ENCODE results near the gene RELCH.

The RELCH gene

DNA sequence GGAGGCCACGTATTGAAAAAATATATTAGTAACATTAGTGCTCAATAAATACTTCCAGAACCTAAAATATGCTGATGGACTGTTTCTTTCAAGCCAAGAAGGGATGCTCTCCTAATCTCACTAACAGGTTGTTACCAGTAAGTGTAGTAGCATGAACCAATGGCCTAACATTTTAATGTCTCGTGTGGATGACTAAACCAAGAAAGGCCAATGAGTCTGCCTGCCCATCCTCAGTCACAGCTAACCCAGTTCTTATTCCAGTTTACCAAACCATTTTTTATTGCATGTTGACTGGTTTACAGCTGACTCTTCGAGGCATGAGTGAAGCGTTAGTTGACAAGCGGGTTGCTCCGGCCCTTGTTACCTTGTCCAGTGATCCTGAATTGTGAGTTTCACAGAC is 93.0 kb downstream of the RELCH start:
- TF ChIP-seq FOXP2 (optimal IDR thresholded peaks at IDR 0.05; ENCODE audit: borderline replicate concordance, extremely low read depth, extremely low read length, insufficient read depth) (no peak), POLR2AphosphoS5 (IDR thresholded peaks at IDR 0.05; ENCODE audit: low read depth, low read length) (no peak), TAF1 (IDR thresholded peaks at IDR 0.05; ENCODE audit: borderline replicate concordance, insufficient read depth, low read length) (no peak), REST (IDR thresholded peaks at IDR 0.05; ENCODE audit: insufficient read depth in 1 of 2, low read depth in 2 of 2, low read length in 2 of 2) (no peak), SIN3A (IDR thresholded peaks at IDR 0.05; ENCODE audit: borderline replicate concordance, insufficient read depth, low read length) (no peak)

DNA sequence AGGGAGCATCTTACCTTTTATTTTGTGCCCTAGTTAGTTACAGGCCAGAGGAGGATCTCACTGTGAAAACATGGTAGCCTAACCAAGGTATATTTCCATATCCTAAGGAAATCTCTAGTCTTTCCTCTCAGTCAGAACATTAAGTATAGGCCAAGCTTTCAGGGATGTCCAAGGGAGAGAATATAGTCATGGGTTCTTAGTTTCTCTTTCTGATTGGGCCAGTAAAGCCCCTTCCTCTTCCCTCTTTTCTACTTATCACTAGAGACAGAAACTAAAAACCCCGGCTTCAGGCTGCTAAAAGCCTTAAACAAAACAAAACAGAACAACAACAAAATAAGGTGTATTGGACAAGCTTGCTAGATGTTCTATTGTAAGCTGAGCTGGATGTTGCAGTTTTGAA is 93.7 kb downstream of the RELCH start:
- TF ChIP-seq SIN3A (IDR thresholded peaks at IDR 0.05; ENCODE audit: borderline replicate concordance, insufficient read depth, low read length) (no peak), REST (IDR thresholded peaks at IDR 0.05; ENCODE audit: insufficient read depth in 1 of 2, low read depth in 2 of 2, low read length in 2 of 2) (no peak), TAF1 (IDR thresholded peaks at IDR 0.05; ENCODE audit: borderline replicate concordance, insufficient read depth, low read length) (no peak), FOXP2 (optimal IDR thresholded peaks at IDR 0.05; ENCODE audit: borderline replicate concordance, extremely low read depth, extremely low read length, insufficient read depth) (no peak), POLR2AphosphoS5 (IDR thresholded peaks at IDR 0.05; ENCODE audit: low read depth, low read length) (no peak)

- TF ChIP-seq FOXP2 (optimal IDR thresholded peaks at IDR 0.05; ENCODE audit: borderline replicate concordance, extremely low read depth, extremely low read length, insufficient read depth) (no peak), POLR2AphosphoS5 (IDR thresholded peaks at IDR 0.05; ENCODE audit: low read depth, low read length) (no peak), TAF1 (IDR thresholded peaks at IDR 0.05; ENCODE audit: borderline replicate concordance, insufficient read depth, low read length) (no peak), SIN3A (IDR thresholded peaks at IDR 0.05; ENCODE audit: borderline replicate concordance, insufficient read depth, low read length) (no peak), REST (IDR thresholded peaks at IDR 0.05; ENCODE audit: insufficient read depth in 1 of 2, low read depth in 2 of 2, low read length in 2 of 2) (no peak)
Observed at GRCh38 chr18:62281684-62282083, 94.6 kb downstream of the RELCH start.

DNA sequence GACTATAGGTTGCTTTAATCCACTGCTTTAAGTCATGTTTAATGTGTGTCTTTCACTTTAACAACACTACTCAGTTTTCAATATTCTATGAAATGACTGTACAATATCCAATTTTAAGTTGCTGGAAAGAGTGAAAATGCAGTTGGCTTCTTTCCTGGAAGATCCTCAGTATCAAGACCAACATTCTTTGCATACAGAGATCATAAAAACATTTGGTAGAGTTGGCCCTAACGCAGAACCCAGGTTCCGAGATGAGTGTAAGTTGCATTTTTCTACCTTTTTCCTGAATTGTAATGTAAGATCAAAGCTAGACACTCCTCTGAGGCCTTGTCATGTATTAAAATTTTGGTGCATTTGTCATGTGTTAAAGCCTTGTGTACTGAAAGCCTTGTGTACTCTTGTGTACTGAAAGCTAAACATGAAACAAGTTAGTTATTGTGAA is 95.2 kb downstream of the RELCH start:
- no peak for TF ChIP-seq SIN3A (IDR thresholded peaks at IDR 0.05; ENCODE audit: borderline replicate concordance, insufficient read depth, low read length)
- no peak for TF ChIP-seq TAF1 (IDR thresholded peaks at IDR 0.05; ENCODE audit: borderline replicate concordance, insufficient read depth, low read length)
- no peak for TF ChIP-seq FOXP2 (optimal IDR thresholded peaks at IDR 0.05; ENCODE audit: borderline replicate concordance, extremely low read depth, extremely low read length, insufficient read depth)
- no peak for TF ChIP-seq POLR2AphosphoS5 (IDR thresholded peaks at IDR 0.05; ENCODE audit: low read depth, low read length)
- TF ChIP-seq REST (IDR thresholded peaks at IDR 0.05; ENCODE audit: insufficient read depth in 1 of 2, low read depth in 2 of 2, low read length in 2 of 2), result no peak

- no peak for TF ChIP-seq TAF1 (IDR thresholded peaks at IDR 0.05; ENCODE audit: borderline replicate concordance, insufficient read depth, low read length)
- TF ChIP-seq SIN3A (IDR thresholded peaks at IDR 0.05; ENCODE audit: borderline replicate concordance, insufficient read depth, low read length), result no peak
- no peak for TF ChIP-seq POLR2AphosphoS5 (IDR thresholded peaks at IDR 0.05; ENCODE audit: low read depth, low read length)
- no peak for TF ChIP-seq REST (IDR thresholded peaks at IDR 0.05; ENCODE audit: insufficient read depth in 1 of 2, low read depth in 2 of 2, low read length in 2 of 2)
- no peak for TF ChIP-seq FOXP2 (optimal IDR thresholded peaks at IDR 0.05; ENCODE audit: borderline replicate concordance, extremely low read depth, extremely low read length, insufficient read depth)
Observed at GRCh38 chr18:62284637-62285036, 97.6 kb downstream of the RELCH start.
